HL-60 (cell line): ENCODE data around the gene GBP5.

ENCODE experiments used
- DNase-seq, 2 experiments: peaks; one replicate each; pipeline ENCODE4 v3.0.0-alpha.2; 2010 to 2020; ENCODE audit warnings: low read depth in 1 of 2, low spot score in 1 of 2
- H3K27ac ChIP-seq: fragments of 250-450 bp; sonication (Bioruptor Pico); replicated peaks from 2 replicates; pipeline ENCODE4 v1.5.1; 2020; ENCODE audit warnings: mild to moderate bottlenecking, moderate library complexity
- H3K27me3 ChIP-seq: fragments of 250-450 bp; sonication (Bioruptor Pico); 2 replicates; pipeline ENCODE4 v1.5.1; 2021; ENCODE audit warnings: mild to moderate bottlenecking, moderate library complexity; ENCODE audit not compliant: insufficient read depth, poor library complexity, severe bottlenecking
- H3K4me3 ChIP-seq: replicated peaks from 2 replicates; pipeline ENCODE4 v1.5.1; 2011; ENCODE audit warnings: mild to moderate bottlenecking, control low read depth, low read length; ENCODE audit not compliant: insufficient read depth
- GABPA ChIP-seq: IDR thresholded peaks from 2 replicates; pipeline ENCODE4 v1.6.1; 2012; ENCODE audit warnings: low read depth
- POLR2AphosphoS5 ChIP-seq: IDR thresholded peaks from 2 replicates; pipeline ENCODE4 v1.6.1; 2012; ENCODE audit warnings: low read depth
- SPI1 ChIP-seq: IDR thresholded peaks from 2 replicates; pipeline ENCODE4 v1.6.1; 2012; ENCODE audit warnings: low read depth, mild to moderate bottlenecking, borderline replicate concordance
- TF ChIP-seq, protein P1 (sequence below): IDR thresholded peaks from 2 replicates; pipeline ENCODE4 v1.6.1; 2012; ENCODE audit warnings: low read depth; ENCODE audit not compliant: insufficient replicate concordance
- TF ChIP-seq, protein P2 (sequence below): IDR thresholded peaks from one replicate; pipeline ENCODE4 v1.5.1; 2011; ENCODE audit warnings: low read length, control low read depth, inconsistent platforms; ENCODE audit not compliant: insufficient read depth

Gene GBP5

GRCh38 chr1:89254658-89255287, 17.9 kb downstream of the GBP5 start:
- TF ChIP-seq SPI1 (no peak), GABPA (no peak), POLR2AphosphoS5 (no peak)
- TF ChIP-seq, protein P1, sequence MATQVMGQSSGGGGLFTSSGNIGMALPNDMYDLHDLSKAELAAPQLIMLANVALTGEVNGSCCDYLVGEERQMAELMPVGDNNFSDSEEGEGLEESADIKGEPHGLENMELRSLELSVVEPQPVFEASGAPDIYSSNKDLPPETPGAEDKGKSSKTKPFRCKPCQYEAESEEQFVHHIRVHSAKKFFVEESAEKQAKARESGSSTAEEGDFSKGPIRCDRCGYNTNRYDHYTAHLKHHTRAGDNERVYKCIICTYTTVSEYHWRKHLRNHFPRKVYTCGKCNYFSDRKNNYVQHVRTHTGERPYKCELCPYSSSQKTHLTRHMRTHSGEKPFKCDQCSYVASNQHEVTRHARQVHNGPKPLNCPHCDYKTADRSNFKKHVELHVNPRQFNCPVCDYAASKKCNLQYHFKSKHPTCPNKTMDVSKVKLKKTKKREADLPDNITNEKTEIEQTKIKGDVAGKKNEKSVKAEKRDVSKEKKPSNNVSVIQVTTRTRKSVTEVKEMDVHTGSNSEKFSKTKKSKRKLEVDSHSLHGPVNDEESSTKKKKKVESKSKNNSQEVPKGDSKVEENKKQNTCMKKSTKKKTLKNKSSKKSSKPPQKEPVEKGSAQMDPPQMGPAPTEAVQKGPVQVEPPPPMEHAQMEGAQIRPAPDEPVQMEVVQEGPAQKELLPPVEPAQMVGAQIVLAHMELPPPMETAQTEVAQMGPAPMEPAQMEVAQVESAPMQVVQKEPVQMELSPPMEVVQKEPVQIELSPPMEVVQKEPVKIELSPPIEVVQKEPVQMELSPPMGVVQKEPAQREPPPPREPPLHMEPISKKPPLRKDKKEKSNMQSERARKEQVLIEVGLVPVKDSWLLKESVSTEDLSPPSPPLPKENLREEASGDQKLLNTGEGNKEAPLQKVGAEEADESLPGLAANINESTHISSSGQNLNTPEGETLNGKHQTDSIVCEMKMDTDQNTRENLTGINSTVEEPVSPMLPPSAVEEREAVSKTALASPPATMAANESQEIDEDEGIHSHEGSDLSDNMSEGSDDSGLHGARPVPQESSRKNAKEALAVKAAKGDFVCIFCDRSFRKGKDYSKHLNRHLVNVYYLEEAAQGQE = no peak
- TF ChIP-seq, protein P2, sequence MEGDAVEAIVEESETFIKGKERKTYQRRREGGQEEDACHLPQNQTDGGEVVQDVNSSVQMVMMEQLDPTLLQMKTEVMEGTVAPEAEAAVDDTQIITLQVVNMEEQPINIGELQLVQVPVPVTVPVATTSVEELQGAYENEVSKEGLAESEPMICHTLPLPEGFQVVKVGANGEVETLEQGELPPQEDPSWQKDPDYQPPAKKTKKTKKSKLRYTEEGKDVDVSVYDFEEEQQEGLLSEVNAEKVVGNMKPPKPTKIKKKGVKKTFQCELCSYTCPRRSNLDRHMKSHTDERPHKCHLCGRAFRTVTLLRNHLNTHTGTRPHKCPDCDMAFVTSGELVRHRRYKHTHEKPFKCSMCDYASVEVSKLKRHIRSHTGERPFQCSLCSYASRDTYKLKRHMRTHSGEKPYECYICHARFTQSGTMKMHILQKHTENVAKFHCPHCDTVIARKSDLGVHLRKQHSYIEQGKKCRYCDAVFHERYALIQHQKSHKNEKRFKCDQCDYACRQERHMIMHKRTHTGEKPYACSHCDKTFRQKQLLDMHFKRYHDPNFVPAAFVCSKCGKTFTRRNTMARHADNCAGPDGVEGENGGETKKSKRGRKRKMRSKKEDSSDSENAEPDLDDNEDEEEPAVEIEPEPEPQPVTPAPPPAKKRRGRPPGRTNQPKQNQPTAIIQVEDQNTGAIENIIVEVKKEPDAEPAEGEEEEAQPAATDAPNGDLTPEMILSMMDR = no peak

GRCh38 chr1:89243046-89243445, 29.6 kb downstream of the GBP5 start:
- H3K4me3 ChIP-seq = no peak overlapping the region
- no peak for TF ChIP-seq SPI1
- TF ChIP-seq POLR2AphosphoS5 = no peak
- TF ChIP-seq, protein P2 = no peak
- no peak for TF ChIP-seq GABPA
- TF ChIP-seq, protein P1 = no peak
- DNase-seq = no peak
- H3K27me3 ChIP-seq = no peaks in the 10 kb centered on the region
- no peak overlapping the region for H3K27ac ChIP-seq

More at GRCh38 chr1:89254658-89255287, 17.9 kb downstream of the GBP5 start:
- Histone ChIP-seq H3K27ac (no peak overlapping the region), H3K4me3 (no peak overlapping the region), H3K27me3 (no peaks in the 10 kb centered on the region)
- no peak for DNase-seq
